ENCODE measurements around the gene SMARCA2.

Gene SMARCA2

DNA sequence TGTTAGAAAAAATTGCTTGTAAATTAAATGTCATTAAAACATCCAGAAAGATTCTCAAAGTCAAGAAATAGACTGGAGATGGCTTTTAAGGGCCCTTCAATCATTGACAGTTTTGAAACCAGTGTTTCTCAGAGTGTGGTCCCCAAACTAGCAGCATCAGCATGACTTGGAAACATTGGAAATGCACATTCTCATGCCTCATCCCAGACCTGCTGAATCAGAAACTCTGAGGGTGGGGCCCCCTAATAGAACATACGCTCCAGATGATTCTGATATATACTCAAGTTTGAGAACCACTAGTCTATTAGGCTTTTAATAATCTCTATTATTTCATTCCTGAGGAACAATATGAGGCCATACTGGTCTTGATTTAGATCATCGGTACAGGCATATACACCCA, 181.6 kb downstream of the SMARCA2 start:
- TF ChIP-seq, protein P1, sequence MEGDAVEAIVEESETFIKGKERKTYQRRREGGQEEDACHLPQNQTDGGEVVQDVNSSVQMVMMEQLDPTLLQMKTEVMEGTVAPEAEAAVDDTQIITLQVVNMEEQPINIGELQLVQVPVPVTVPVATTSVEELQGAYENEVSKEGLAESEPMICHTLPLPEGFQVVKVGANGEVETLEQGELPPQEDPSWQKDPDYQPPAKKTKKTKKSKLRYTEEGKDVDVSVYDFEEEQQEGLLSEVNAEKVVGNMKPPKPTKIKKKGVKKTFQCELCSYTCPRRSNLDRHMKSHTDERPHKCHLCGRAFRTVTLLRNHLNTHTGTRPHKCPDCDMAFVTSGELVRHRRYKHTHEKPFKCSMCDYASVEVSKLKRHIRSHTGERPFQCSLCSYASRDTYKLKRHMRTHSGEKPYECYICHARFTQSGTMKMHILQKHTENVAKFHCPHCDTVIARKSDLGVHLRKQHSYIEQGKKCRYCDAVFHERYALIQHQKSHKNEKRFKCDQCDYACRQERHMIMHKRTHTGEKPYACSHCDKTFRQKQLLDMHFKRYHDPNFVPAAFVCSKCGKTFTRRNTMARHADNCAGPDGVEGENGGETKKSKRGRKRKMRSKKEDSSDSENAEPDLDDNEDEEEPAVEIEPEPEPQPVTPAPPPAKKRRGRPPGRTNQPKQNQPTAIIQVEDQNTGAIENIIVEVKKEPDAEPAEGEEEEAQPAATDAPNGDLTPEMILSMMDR (IDR thresholded peaks at IDR 0.05): no peak

DNA sequence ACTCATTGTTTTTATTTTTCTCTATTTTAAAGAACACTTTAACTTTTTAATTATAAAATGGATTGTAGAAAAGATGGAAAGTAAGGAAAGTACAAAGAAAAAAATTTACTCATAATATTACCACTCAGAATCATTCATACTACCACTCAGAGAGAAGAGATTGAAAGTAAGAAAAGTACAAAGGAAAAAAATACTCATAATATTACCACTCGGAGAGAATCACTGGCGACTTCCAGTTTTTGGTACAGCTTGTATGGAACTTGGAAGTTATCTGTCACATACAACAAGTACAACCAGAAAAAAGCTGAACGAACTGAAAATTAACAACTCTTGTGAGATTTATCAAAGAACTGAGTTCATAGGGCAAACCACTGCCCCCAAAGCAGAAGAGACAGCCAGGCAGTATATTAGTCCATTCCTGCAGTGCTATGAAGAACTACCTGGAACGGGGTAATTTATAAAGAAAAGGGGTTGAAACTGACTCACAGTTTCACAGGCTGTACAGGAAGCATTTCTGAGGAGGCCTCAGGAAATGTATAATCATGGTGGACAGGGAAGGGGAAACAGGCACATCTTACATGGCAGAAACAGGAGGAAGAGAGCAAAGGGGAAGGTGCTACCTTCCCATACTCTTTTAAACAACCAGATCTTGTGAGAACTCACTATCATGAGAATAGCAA, 183.9 kb downstream of the SMARCA2 start:
- TF ChIP-seq, protein P1 (IDR thresholded peaks at IDR 0.05): no peak

DNA sequence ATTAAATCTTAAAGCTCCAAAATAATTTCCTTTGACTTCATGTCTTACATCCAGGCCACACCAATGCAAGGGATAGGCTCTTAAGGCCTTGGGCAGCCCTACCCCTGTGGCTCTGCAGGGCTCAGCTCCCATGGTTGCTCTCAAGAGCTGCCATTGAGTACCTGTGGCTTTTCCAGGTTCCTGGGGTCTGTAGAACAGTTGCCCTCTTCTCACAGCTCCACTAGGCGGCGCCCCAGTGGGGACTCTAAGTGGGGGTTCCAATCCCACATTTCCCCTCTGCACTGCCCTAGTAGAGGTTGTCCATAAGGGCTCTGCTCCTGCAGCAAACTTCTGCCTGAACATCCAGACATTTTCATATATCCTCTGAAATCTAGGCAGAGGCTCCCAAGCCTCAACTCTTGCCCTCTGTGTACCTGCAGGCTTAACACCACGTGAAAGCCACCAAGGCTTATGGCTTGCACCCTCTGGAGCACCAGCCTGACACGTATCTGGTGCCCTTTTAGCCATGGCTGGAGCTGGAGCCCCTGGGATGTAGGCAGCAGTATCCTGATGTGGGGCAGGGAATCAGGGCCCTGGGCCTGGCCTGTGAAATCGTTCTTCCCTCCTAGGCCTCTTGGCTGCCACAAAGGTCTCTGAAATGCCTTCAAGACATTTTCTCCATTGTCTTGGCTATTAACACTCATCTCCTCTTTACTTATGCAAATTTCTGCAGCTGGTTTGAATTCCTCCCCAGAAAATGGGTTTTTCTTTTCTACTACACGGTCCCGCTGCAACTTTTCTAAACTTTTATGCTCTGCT, 185.1 kb downstream of the SMARCA2 start:
- TF ChIP-seq, protein P1 (IDR thresholded peaks at IDR 0.05): no peak

DNA sequence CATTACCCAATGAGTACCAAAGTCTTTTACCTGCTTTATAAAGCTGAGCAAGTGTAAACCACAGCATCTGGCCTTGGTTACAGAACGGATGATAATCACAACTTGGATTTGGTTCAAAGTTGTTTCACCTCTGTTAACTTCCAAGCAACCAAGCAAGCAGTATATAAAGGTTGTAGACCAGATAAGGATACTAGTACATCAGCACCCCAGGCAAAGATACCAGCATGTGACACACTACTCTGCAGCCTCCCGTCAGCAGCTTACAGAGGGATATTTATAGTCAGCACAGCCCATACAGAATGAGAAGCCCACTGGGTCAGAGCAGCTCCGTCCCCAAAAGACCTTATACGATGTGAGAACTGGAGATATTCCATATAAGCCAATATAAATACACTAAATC, 193.3 kb downstream of the SMARCA2 start:
- TF ChIP-seq, protein P1 (IDR thresholded peaks at IDR 0.05): no peak

GRCh38 chr9:2208991-2209390, 193.8 kb downstream of the SMARCA2 start:
- TF ChIP-seq, protein P1 (IDR thresholded peaks at IDR 0.05): no peak

- TF ChIP-seq, protein P1 (IDR thresholded peaks at IDR 0.05): no peak
Observed at GRCh38 chr9:2209400-2209799, 194.3 kb downstream of the SMARCA2 start.

DNA sequence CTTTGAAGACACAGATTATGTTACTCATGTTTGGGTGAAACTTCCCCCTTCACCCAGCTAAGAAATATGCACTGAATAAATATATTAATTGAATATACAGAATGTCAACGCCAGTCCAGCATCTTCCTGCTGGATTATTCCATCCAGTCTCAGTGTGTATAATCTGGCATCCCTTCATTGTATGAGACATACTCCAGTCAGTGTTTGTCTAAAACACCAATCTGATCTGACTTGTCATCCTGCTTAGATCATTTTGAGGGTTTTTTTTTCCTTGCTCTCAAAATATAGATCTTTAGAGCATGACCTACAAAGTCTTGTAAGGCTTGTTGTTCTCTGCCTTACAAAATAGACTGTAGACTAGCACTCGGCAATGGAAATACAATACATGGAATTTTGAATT, 195.1 kb downstream of the SMARCA2 start:
- TF ChIP-seq, protein P1 (IDR thresholded peaks at IDR 0.05): no peak
